Loucy (cell line): ENCODE data around the gene MPZL1.

Source experiments
- H2AFZ ChIP-seq: fragments of 200-600 bp; sonication (generic); 2 replicates; pipeline ENCODE4 v1.6.0; 2016; ENCODE audit warnings: antibody characterized with exemption, mild to moderate bottlenecking, low read length, moderate library complexity
- H3F3A ChIP-seq: fragments of 200-600 bp; 2 replicates; pipeline ENCODE4 v1.6.0; 2016; ENCODE audit warnings: antibody characterized with exemption, low read depth, mild to moderate bottlenecking
- H3K27me3 ChIP-seq: fragments of 200-600 bp; sonication (generic); 2 replicates; pipeline ENCODE4 v1.6.1; 2014; ENCODE audit warnings: low read length, mild to moderate bottlenecking; ENCODE audit not compliant: insufficient read depth, poor library complexity, severe bottlenecking
- H3K36me3 ChIP-seq: fragments of 200-600 bp; sonication (generic); 2 replicates; pipeline ENCODE4 v1.6.1; 2016; ENCODE audit warnings: low read length; ENCODE audit not compliant: insufficient read depth
- H3K4me1 ChIP-seq: fragments of 200-600 bp; sonication (generic); 2 replicates; pipeline ENCODE4 v1.5.1; 2014; ENCODE audit warnings: low read length, mild to moderate bottlenecking; ENCODE audit not compliant: insufficient read depth, poor library complexity, severe bottlenecking
- H3K4me2 ChIP-seq: fragments of 200-600 bp; sonication (generic); 2 replicates; pipeline ENCODE4 v1.6.0; 2014; ENCODE audit warnings: antibody characterized with exemption, low read length, low read depth, mild to moderate bottlenecking; ENCODE audit not compliant: poor library complexity, severe bottlenecking
- H3K4me3 ChIP-seq: fragments of 200-600 bp; sonication (generic); 2 replicates; pipeline ENCODE4 v1.5.1; 2014; ENCODE audit warnings: low read length, mild to moderate bottlenecking, mixed read lengths; ENCODE audit not compliant: poor library complexity, severe bottlenecking
- H3K79me2 ChIP-seq: fragments of 200-600 bp; sonication (generic); 2 replicates; pipeline ENCODE4 v1.6.1; 2014; ENCODE audit warnings: low read length; ENCODE audit not compliant: insufficient read depth
- H3K9ac ChIP-seq: fragments of 200-600 bp; sonication (generic); 2 replicates; pipeline ENCODE4 v1.6.0; 2014; ENCODE audit warnings: mild to moderate bottlenecking, low read depth, low read length, moderate library complexity; ENCODE audit not compliant: poor library complexity, severe bottlenecking
- H3K9me2 ChIP-seq: fragments of 200-600 bp; sonication (generic); replicated peaks from 2 replicates; pipeline ENCODE4 v1.6.1; 2016; ENCODE audit warnings: low read depth, low read length, mixed read lengths
- H3K9me3 ChIP-seq: fragments of 200-600 bp; sonication (generic); 2 replicates; pipeline ENCODE4 v1.6.1; 2014; ENCODE audit warnings: mild to moderate bottlenecking, antibody characterized with exemption, low read length, low read depth; ENCODE audit not compliant: insufficient read depth
- H4K20me1 ChIP-seq: fragments of 200-600 bp; sonication (generic); 2 replicates; pipeline ENCODE4 v1.6.0; 2014; ENCODE audit warnings: antibody characterized with exemption, low read length, mild to moderate bottlenecking; ENCODE audit not compliant: insufficient read depth, poor library complexity, severe bottlenecking
- CTCF ChIP-seq: fragments of 200-600 bp; sonication (generic); conservative IDR thresholded peaks from 2 replicates; pipeline ENCODE4 v1.5.1; 2014; ENCODE audit warnings: mild to moderate bottlenecking, antibody characterized with exemption, low read length
- EZH2phosphoT487 ChIP-seq: fragments of 200-600 bp; IDR thresholded peaks from 2 replicates; pipeline ENCODE4 v1.6.1; 2018; ENCODE audit warnings: antibody characterized with exemption, mild to moderate bottlenecking, moderate library complexity, borderline replicate concordance

Gene MPZL1

GRCh38 chr1:167701510-167701909, 20.3 kb upstream of the MPZL1 start:
- H2AFZ ChIP-seq, result no peak overlapping the region
- H3F3A ChIP-seq, result no peaks in the 10 kb centered on the region
- H3K9me3 ChIP-seq, result no peaks in the 10 kb centered on the region
- no peak overlapping the region for H3K4me3 ChIP-seq
- H3K9ac ChIP-seq, result no peak overlapping the region
- peaks cover 57% of the 10 kb centered on the region; the same call in 1 of the 2 replicates for H3K36me3 ChIP-seq
- H3K4me1 ChIP-seq, result no peaks in the 10 kb centered on the region
- H3K4me2 ChIP-seq, result no peak overlapping the region
- no peaks in the 10 kb centered on the region for H3K27me3 ChIP-seq
- no peaks in the 10 kb centered on the region for H4K20me1 ChIP-seq
- H3K79me2 ChIP-seq, result no peaks in the 10 kb centered on the region
- H3K9me2 ChIP-seq, result no peaks in the 10 kb centered on the region
- no peak for TF ChIP-seq CTCF
- TF ChIP-seq EZH2phosphoT487, result no peak

GRCh38 chr1:167703557-167703956, 18.2 kb upstream of the MPZL1 start:
- no peaks in the 10 kb centered on the region for H3K9me3 ChIP-seq
- H3K36me3 ChIP-seq, result peaks cover 38% of the 10 kb centered on the region; the same call in 1 of the 2 replicates
- H3K4me3 ChIP-seq, result no peak overlapping the region

GRCh38 chr1:167704715-167705114, 17.1 kb upstream of the MPZL1 start:
- Histone ChIP-seq H3K9me3 (no peaks in the 10 kb centered on the region), H2AFZ (no peak overlapping the region), H3K27me3 (no peaks in the 10 kb centered on the region), H3K36me3 (peaks cover 28% of the 10 kb centered on the region; the same call in 1 of the 2 replicates), H3K4me3 (no peak overlapping the region), H3F3A (no peaks in the 10 kb centered on the region), H4K20me1 (no peaks in the 10 kb centered on the region), H3K9me2 (no peaks in the 10 kb centered on the region), H3K4me2 (no peak overlapping the region), H3K79me2 (no peaks in the 10 kb centered on the region), H3K4me1 (peaks cover 7% of the 10 kb centered on the region), H3K9ac (no peak overlapping the region)
- TF ChIP-seq EZH2phosphoT487 (no peak), CTCF (no peak)

More at GRCh38 chr1:167703557-167703956, 18.2 kb upstream of the MPZL1 start:
- Histone ChIP-seq H3K79me2 (no peaks in the 10 kb centered on the region), H3K27me3 (no peaks in the 10 kb centered on the region), H3F3A (no peaks in the 10 kb centered on the region), H4K20me1 (no peaks in the 10 kb centered on the region), H2AFZ (no peak overlapping the region), H3K9me2 (no peaks in the 10 kb centered on the region), H3K9ac (no peak overlapping the region), H3K4me1 (peaks cover under 1% of the 10 kb centered on the region), H3K4me2 (no peak overlapping the region)
- TF ChIP-seq CTCF (no peak), EZH2phosphoT487 (no peak)
